Gastrocnemius medialis (tissue), 4 donors: ENCODE data around the gene TMEM150B.

ENCODE experiments used
- POLR2A ChIP-seq, 2 donors: fragments of 450-650 bp; IDR thresholded peaks; one replicate each; pipeline ENCODE4 v1.6.1; 2017; ENCODE audit warnings: antibody characterized with exemption in 2 of 2, mild to moderate bottlenecking in 2 of 2, moderate library complexity in 2 of 2
- TF ChIP-seq, protein P1 (sequence below), 5 experiments: fragments of 450-650 bp in 3 of 5; fragments of 200-600 bp in 2 of 5; sonication (generic) in 2 of 5; IDR thresholded peaks in 4 of 5; conservative IDR thresholded peaks in 1 of 5; 1 replicate in 4 of 5; 2 replicates in 1 of 5; pipeline ENCODE4 v1.5.1; 2016 to 2019; ENCODE audit warnings: antibody characterized with exemption in 5 of 5, mild to moderate bottlenecking in 3 of 5, moderate library complexity in 3 of 5

DNA sequence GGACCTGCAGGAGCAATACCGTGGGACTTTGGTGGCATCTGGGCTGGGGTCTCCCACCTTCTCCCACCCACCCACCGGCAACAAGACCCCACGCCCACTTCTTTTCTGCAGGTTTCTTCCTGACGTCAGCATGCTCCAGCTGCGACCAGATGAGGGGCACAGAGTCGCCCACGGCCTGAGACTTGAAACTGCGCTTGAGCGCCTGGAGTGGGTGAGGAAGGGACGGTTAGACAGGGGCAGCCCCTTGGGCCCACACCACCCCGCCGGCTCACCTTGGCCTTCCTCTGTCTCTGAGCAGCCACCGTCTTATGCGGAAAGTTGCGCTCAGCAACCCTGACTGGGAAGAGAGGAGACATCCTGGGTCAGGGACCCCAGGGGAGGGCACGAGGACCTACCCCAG lies 35.8 kb upstream of the TMEM150B start:
- TF ChIP-seq, protein P1, sequence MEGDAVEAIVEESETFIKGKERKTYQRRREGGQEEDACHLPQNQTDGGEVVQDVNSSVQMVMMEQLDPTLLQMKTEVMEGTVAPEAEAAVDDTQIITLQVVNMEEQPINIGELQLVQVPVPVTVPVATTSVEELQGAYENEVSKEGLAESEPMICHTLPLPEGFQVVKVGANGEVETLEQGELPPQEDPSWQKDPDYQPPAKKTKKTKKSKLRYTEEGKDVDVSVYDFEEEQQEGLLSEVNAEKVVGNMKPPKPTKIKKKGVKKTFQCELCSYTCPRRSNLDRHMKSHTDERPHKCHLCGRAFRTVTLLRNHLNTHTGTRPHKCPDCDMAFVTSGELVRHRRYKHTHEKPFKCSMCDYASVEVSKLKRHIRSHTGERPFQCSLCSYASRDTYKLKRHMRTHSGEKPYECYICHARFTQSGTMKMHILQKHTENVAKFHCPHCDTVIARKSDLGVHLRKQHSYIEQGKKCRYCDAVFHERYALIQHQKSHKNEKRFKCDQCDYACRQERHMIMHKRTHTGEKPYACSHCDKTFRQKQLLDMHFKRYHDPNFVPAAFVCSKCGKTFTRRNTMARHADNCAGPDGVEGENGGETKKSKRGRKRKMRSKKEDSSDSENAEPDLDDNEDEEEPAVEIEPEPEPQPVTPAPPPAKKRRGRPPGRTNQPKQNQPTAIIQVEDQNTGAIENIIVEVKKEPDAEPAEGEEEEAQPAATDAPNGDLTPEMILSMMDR (IDR thresholded peaks at IDR 0.05 in 4 of 5, conservative IDR thresholded peaks at IDR 0.05 in 1 of 5): no peak
- no peak for TF ChIP-seq POLR2A (IDR thresholded peaks at IDR 0.05)
